T-helper 1 cell treated with Interleukin-12 subunit alpha and Interleukin-12 subunit beta and Interleukin-4 antibody, amounts not matched to agents 30 ng/mL and 1 ng/mL, for 36 hours (primary cell): ENCODE data around the gene PTPRN2. TPM values are rescaled to one million over a fixed set of nuclear protein-coding genes. Genes with fewer than 3 reads are reported as not detected.
"Not testable (repeated sequence)": the region's sequence is repeated elsewhere in the genome, so short reads cannot be mapped to it uniquely, and the experiment has no call there.

Experiments
- intact Hi-C: fragments of 100-400 bp; cut with micrococcal nuclease; formaldehyde crosslinking; loops from one replicate; pipeline ENCODE4 v1.15.1; 2024
- total RNA-seq: library from RNA; stranded (reverse); gene quantifications from 2 replicates; pipeline ENCODE4 v1.2.3, GENCODE V29; 2022

PTPRN2 gene
- total RNA-seq, 1 donor from 2014 or later: 2.9 TPM

DNA sequence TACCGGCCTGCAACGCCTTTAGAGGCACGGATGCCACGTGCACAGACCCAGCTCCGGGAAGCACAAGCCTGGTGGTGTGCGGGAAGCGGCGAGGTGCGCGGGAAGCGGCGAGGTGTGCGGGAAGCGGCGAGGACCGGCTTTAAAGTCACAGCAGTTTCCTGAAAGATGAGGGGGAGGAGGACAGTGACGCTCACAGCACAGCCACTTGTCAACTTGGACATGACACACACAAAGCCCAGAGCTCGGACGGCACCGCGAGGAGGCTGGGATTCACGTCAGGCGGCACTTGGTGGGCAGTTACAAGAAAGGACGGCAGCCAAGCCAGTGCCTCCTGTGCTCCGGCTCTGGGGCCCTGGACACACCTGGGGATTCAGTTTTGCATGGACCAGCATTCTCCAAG is 724.9 kb downstream of the PTPRN2 start:
- intact Hi-C loops: no loop called here

DNA sequence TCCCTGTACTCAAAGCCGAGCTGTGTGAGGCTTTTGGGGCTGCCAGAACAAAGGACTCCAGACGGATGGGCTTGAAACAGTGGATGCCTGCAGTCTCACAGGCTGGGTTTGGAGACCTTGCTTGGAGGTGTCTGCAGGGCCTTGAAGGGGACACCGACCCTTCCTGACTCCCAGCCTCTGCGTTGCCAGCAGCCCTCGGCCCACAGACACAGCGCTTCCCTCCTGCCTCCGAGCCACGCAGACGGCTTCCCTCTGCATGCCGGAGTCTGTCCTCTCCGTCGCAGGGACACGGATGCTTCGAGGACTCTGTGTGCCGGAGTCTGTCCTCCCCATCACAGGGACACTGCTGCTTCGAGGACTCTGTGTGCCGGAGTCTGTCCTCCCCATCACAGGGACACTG is 726.1 kb downstream of the PTPRN2 start:
- intact Hi-C loops: no loop called here

DNA sequence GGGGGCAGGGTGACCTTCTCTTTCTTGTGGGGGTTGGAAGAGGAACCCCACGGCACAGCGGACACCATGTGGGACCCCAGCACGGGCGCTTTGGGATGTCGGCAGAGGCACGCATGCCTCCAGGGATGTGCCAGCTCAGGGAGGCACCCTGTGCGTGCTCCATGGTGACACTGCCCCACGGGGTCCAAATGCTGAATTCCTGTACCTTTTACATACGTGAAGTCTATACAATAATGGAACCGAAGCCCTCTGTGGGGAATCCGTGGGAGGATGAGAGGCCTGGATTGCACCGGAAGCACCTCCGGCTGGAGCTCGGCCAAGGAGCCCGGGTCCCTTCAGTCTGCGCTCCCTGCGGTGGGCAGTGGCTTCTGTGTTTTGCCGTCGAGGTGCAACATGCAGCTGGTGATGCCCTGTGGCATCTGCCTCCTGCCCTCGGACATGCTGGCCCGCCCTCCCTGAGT is 726.6 kb downstream of the PTPRN2 start:
- intact Hi-C loops: no loop called here

DNA sequence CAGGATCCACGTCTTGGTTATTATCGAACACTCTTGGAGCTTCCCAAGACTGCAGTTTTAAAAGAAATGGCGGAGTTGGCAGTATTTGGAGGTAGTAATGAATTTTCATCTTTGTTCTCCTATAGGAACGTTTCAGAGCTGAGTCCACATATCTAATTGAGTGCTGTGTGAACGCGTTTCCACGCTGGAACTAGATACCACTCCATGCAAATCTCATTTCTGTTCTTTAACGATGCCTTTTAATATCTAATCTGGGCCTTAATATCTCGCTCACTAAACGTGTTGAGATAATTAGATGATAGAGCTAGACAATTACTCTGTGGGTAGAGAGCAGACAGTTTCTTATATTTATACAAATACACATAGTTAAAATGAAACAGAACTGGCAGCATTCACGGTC is 727.2 kb downstream of the PTPRN2 start:
- intact Hi-C loops: no loop called here

DNA sequence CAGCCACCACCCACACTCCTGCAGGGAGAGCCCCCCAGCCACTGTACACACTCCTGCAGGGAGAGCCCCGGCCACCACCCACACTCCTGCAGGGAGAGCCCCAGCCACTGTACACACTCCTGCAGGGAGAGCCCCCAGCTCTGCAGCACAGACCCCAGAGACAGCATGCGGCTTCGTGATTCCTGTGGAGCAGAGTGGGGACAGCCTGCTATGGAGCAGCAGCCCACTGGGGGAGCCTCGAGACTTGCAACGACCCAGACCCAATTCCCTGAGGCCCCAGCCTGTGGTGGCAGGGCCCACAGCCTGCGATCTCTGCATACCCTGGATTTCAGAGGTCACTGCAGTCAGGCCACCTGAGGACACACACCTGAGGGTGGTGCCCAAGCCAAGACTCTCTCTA is 727.7 kb downstream of the PTPRN2 start:
- intact Hi-C loops: no loop called here

DNA sequence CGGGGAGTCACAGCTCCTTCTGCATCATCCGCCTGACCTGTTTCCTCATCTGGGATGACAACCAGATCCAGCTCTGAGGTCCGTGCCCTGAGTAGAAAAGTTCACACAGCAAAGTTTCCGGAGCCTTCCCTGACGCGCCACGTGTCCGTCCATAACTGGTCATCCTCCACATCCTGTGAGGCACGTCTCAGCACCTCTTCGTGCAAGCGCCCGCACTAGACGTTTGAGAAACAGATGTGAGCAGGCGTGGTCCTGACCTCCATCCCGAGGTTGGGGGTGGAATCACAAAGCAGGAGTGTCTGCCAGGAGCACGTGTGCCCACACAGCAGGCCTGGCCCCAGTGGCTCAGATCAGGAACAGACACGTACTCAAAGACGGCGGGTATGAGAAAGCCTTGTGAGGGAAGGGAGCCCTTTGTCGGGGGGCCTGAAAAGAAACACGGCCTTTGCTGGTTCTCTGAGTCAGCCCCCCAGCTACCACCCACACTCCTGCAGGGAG is 730.0 kb downstream of the PTPRN2 start:
- intact Hi-C loops: no loop called here

DNA sequence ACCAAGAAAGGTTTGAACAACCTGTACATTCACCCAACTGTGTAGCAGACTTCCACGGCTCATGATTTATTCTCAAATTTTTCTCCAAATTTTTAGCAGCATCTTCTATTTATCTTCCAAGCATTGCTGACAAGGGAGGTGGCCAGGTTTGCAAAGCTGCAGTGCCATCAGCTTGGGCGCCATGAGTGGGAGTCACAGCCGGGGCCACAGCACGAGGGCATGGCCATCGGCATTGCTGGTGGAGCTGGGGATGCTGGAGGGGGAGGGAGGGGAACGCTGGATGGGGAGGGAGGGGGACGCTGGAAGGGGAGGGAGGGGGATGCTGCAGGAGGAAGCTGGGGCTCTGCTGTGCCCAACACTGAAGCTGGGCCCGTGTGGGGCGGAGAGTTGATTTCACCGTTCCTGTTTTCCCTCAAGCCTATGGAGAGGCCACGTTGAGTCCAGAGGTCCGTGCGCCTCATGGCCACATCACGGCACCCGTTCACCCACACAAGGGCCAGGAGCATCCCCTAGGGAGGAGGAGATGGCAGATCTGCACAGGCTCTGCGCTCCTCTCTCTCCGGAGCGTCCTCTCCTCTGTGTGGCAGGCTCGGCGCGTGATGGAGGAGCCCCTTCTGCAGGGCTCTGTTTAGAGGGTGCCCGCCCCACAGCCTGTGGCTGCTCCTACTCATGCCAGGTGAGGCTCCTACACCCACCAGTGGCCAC is 730.6 kb downstream of the PTPRN2 start:
- intact Hi-C loops: no loop called here

DNA sequence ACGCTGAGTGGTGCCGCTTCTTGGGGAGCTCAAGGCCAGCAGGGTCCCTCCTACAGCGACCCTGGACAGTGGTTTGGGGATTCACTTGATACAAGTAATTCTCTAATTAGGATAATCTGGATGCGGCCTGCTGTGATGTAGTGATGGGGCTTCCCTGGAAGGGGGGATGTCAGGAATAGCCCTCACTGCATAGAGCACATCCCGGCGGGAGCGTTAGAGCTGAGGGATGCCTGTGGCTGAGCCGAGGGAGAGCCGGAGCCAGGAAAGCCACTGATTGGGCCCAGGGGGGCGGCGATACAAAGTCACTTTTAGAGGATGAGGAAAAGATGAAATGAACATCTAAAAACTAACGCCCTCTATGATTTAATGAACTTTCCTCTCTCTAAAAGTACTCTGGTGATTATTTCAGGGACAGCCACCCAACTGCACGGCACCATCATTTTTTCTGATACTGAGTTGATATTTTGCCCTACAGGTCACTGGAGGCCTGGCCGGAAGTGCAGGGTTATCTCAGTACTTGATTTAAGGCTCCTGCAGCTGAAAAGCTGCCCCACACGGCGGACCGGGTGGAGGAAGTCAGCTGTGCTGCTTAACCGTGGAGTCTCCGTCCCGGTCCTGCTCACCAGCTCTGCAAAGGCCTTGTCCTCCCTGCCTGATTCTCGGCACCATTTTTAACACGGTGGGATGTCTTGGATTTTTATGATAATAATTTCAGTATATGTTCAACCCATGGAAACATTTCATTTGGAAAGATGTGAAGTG is 732.0 kb downstream of the PTPRN2 start:
- intact Hi-C loops: no loop called here

DNA sequence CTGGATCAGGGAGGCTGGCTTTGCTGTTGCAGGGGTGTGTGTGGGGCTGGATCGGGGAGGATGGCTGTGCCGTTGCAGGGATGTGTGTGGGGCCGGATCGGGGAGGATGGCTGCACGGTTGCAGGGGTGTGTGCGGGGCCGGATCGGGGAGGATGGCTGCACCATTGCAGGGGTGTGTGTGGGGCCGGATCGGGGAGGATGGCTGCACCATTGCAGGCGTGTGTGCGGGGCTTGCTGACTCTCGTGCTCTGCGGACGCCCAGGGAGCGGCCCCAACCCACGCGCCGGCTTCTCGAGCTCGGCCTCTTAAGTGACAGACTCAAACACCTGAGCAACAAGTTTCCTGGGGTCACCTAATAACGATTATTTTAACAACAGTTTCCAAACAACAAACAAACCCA is 732.6 kb downstream of the PTPRN2 start:
- intact Hi-C loops: no loop called here

DNA sequence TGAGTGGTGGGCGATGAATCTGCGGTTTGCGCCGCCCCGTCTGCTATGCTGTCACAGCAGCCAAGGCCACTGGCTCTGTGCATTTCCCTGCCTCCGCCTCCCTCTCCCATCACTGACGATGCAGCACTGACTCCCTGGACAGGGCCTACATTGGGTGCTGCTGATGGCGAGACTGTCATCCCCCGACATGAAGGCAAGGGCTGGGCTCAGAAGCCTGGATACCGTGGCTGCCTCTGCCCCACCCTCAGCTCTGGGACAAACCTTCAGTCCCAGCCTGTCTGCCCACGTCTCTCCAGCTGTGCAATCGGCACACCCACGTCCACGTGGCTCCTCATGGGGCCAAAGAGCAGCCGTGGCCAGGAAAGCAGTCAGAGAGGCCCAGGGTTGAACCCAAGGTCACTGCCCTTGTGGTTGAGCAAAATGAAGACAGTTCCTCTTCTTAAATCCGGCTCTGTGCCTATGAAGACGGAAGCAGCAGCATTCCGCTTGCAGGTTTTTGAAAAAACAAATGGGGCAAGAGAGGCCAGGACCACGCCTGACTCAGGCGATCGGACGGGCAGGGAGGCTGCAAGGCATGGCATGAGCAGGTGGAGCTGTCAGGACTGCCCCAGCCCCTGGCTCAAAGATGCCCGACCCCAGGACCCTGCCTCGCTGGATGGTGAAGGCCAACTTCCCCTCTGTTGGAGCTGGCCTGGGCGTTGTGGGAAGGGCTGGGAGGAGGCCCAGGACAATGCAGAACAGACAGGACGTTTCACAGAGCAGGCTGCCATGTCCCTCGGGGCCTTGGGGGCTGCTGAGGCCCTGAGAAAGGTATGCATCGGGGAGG is 733.3 kb downstream of the PTPRN2 start:
- intact Hi-C loops: no loop called here

DNA sequence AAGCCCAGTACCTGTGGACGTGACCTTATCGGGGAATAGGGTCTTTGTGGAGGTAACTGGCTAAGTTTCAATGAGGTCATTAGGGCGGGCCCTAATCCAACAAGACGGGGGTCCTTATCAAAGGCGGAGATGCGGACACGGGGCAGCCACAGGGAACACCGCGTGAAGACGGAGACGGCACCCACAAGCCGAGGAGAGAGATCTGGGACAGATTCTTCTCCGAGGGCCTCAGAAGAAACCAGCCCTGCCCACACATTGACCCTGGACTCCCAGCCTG is 733.9 kb downstream of the PTPRN2 start:
- intact Hi-C loops: no loop called here

DNA sequence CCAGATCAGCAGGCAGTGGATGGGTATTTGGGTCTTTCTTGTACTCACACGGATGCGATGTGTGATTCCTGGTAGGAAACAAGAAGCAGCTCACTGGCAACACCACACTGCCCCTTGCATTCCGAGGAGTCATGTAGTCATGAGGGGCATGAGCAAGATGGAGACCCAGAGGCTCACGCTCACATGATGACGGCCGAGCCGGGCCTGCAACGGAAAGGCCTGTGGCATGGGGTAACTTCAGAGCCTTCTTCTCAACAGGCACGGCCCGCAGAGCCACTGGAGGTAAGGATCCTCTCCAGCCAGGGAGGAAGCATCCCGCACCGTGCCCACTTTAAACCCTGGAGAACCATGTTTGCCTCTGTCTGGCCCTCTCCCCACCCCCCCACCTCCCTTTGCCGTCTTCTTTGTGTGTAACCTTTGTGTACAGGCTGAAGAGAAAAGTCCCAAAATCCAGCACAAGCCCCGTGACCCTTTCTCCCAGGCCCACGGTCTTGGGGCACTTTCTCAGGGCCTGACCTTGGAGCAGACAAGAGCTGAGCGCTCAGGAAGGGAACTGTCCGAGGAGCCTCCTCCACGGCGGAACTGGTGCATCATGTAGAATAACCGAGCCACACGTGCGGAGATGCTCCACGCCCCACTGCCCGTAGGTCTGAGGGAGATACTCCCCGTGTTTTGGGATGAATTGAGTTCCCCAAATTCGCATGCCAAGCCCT is 734.4 kb downstream of the PTPRN2 start:
- intact Hi-C loops: no loop called here

DNA sequence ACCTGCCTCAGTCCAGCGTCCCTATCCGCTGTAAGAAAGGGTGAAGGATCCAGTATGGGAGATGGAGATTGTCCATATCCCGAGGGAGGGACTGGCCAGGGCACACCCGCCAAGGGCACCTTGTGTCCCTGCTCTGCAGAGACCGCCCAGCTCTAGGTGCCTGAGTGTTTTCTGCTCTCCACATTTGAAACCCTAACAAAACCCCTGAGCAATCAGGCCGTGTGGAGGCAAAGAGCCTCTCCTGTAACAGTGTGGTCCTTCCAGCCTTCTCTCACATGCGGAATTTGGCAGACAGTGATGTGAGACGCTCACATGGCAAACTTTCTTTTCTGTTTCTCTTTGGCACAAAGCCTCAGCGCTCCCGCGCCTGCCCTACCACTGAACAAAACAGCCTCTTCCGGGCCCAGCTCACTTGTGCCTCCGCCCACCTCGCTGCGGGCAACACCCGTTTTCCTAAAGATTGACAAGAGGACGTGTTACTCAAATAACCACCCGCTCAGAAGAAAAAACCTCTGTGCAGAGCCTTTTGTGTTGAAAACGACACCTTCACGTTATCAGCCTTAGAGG is 736.0 kb downstream of the PTPRN2 start:
- intact Hi-C loops: loop anchor here (1.0 to 2.0 kb wide), 4 partner anchors 24 to 418 kb away; no protein-coding TSS in a partner anchor

DNA sequence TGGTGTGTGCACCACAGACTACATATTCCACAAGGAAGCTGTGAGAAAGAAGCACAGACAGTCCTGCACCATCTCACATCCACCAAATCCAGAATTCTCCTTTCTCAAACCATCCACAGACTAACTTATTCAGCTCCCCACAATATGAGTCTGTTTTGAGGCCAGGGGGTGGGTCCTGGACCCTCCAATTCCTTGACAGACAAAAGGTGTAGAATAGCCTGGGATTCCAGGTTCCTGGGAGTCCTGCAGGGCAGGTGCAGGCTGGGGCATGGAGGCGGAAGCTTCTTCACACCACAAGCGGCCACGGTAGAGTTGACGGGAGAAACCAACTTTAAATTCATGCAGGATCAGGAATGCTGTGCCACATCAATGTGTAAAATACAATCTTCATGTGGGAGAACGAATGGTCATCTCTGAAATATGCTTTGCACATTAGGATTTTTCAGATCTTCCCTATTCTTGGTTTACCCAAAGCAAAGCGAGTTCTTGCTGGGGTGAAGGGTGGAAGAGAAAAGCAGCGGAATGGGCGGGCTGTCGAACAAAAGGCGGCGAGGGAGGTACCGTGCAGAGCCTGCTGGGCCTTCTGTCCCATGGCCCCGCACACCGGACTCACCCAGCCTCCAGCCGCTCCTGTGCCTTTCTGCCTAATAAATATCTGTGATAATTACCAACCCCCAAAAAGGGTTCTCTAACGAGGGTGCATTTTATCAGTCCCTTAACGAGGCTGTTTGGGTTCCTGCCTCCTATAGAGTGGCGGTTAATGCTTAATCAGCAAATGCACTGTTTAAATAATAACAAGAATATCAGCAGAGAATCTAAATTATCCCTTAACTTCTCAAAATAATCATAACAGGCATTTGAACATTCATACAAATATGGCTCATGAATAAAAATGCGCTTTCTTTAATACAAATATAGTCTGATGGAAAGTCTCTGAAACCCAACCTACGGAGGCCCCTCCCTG is 736.9 kb downstream of the PTPRN2 start:
- intact Hi-C loops: loop anchor here (1.0 to 2.0 kb wide), 4 partner anchors 25 to 417 kb away; no protein-coding TSS in a partner anchor

DNA sequence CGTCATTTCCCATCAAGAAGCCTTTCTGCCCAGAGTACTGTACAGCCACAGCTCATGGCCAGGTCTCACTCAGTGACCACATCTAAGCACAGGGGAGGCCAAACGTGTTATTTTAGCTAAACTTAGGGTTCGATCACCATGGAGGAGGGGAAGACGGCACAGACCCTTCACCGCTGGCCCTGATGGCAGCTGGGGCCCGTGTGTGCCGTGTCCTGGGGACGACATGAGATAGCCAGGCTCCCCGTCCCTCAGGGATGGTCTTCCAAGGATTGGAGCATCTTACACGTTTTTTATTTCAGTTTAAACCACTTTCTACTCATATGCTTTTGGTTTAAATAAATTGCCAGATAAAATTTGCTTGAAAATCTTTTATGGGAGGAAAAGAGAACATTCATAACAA is 737.9 kb downstream of the PTPRN2 start:
- intact Hi-C loops: loop anchor here (2.0 kb wide), 2 partner anchors 281 to 379 kb away; no protein-coding TSS in a partner anchor

DNA sequence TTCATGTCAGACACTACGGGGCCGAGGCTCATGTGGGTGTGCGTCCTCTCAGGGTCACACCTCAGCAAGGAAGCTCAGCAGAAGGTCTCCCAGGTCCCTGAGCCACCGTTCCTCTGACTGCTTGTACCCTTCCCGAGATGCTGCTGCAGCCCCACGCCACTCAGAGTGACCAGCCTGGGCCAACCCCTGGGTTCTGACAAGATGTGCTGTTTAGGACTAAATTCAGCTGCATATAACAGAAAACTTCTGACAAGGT is 738.4 kb downstream of the PTPRN2 start:
- intact Hi-C loops: no loop called here

DNA sequence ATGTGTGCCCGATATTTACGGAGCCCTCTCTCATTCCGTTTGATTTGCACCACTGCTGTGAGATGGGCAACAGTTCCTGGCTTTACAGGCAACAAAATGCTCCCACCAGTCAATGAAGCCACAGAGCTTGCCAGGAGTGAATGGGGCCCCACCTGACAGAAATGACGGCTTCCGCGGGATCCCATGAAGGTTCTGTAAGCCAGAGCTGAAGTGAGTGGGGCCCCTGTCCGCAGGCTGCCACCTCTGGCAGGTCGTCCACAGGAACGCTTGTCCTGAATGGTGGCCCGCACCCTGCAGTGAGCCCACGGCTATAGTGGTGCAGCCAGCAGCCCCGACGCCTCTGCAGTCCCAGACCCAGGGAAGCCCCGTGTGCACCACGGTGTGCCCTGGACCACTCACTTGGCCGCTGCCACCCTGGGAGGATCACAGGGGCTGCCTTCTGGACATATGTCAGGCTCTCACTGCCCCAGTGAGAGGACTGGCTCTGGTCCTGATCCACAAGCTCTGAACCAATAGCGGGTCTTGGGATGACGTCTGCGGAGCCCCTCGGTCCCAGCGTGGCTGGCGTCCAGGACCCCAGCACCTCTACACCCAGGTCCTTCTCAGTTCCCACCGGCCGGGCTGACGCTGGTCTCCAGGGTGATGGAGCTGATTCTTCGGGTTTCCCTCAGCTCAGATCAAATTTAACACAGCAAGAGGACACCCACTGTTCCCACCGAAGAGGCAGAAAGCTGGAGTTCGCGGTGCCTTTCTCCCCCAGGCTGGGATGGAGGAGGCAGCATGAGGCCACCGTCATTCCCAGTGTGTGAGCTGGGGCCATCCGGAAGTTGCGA is 738.9 kb downstream of the PTPRN2 start:
- intact Hi-C loops: no loop called here

DNA sequence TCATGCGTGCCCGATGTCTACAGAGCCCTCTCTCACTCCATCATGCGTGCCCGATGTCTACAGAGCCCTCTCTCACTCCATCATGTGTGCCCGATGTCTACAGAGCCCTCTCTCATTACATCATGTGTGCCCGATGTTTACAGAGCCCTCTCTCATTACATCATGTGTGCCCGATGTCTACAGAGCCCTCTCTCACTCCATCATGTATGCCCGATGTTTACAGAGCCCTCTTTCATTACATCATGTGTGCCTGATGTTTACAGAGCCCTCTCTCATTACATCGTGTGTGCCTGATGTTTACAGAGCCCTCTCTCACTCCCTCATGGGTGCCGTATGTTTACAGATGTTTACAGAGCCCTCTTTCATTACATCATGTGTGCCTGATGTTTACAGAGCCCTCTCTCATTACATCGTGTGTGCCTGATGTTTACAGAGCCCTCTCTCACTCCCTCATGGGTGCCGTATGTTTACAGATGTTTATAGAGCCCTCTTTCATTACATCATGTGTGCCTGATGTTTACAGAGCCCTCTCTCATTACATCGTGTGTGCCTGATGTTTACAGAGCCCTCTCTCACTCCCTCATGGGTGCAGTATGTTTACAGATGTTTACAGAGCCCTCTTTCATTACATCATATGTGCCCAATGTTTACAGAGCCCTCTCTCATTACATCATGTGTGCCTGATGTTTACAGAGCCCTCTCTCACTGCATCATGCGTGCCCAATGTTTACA is 739.7 kb downstream of the PTPRN2 start:
- intact Hi-C loops: not testable (repeated sequence)
